Gastrocnemius medialis (tissue), 4 donors: Measurements from ENCODE around the gene SMAD6. TPM values are rescaled to one million over a fixed set of nuclear protein-coding genes. Genes with fewer than 3 reads are reported as not detected.
"Not testable (repeated sequence)": the region's sequence is repeated elsewhere in the genome, so short reads cannot be mapped to it uniquely, and the experiment has no call there.

ENCODE experiments used
- ATAC-seq, 2 donors: fragments of 150-250 bp; one replicate each; pipeline ENCODE4 v1.9.1; 2016
- DNase-seq, 2 donors: peaks; one replicate each; pipeline ENCODE4 v3.0.0-alpha.2; 2019
- H3K27ac ChIP-seq, 4 donors: fragments of 200-600 bp; sonication (generic); 1 replicate in 1 of 4; 2 replicates in 3 of 4; pipeline ENCODE4 v1.5.1; 2016 to 2018; ENCODE audit warnings: mild to moderate bottlenecking in 2 of 4, moderate library complexity in 1 of 4
- H3K27me3 ChIP-seq, 3 donors: fragments of 200-600 bp; sonication (generic) in 2 of 3; 1 replicate in 1 of 3; 2 replicates in 2 of 3; pipeline versions ENCODE4 v1.5.1 to v1.6.0; 2016 to 2019; ENCODE audit warnings: mild to moderate bottlenecking in 1 of 3, moderate library complexity in 1 of 3
- H3K36me3 ChIP-seq, 2 donors: fragments of 200-600 bp; sonication (generic) in 1 of 2; one replicate each; pipeline ENCODE4 v1.5.1; 2017 to 2018
- H3K4me1 ChIP-seq, 2 donors: fragments of 200-600 bp; sonication (generic) in 1 of 2; one replicate each; pipeline ENCODE4 v1.5.1; 2016 to 2017; ENCODE audit warnings: mild to moderate bottlenecking in 2 of 2
- H3K4me3 ChIP-seq, 4 donors: fragments of 200-600 bp; sonication (generic) in 3 of 4; 1 replicate in 1 of 4; 2 replicates in 3 of 4; pipeline ENCODE4 v1.5.1; 2016 to 2019; ENCODE audit warnings: mild to moderate bottlenecking in 2 of 4
- H3K9me3 ChIP-seq, 3 donors: fragments of 200-600 bp; sonication (generic) in 2 of 3; 1 replicate in 1 of 3; 2 replicates in 2 of 3; pipeline ENCODE4 v1.5.1; 2016 to 2019
- POLR2A ChIP-seq, 2 donors: fragments of 450-650 bp; IDR thresholded peaks; one replicate each; pipeline ENCODE4 v1.6.1; 2017; ENCODE audit warnings: antibody characterized with exemption in 2 of 2, mild to moderate bottlenecking in 2 of 2, moderate library complexity in 2 of 2
- in situ Hi-C, 4 donors: fragments of 200-750 bp; cut with MboI; loops; one replicate each; pipeline versions ENCODE4 v1.15.0 to v1.8.0; 2017; ENCODE audit warnings: low sequenced_read_pairs in 4 of 4
- intact Hi-C: fragments of 100-400 bp; cut with DNase I; formaldehyde crosslinking; loops from one replicate; pipeline ENCODE4 v1.15.1; 2023; ENCODE audit warnings: low total_unique reads
- total RNA-seq, 4 donors: library from RNA; depleted of rRNA; stranded (reverse); fragments of >200 nt; gene quantifications; one replicate each; pipeline versions ENCODE4 v1.1.0 to v1.2.3, GENCODE V29; 2016
- TF ChIP-seq, protein P1 (sequence below), 5 experiments: fragments of 450-650 bp in 3 of 5; fragments of 200-600 bp in 2 of 5; sonication (generic) in 2 of 5; IDR thresholded peaks in 4 of 5; conservative IDR thresholded peaks in 1 of 5; 1 replicate in 4 of 5; 2 replicates in 1 of 5; pipeline ENCODE4 v1.5.1; 2016 to 2019; ENCODE audit warnings: antibody characterized with exemption in 5 of 5, mild to moderate bottlenecking in 3 of 5, moderate library complexity in 3 of 5

SMAD6 gene
- total RNA-seq, 4 donors from 2014 or later: 2.2 to 3.7 (median 2.4) TPM

GRCh38 chr15:66681395-66681794, 20.6 kb upstream of the SMAD6 start:
- intact Hi-C loops (no loop called here), in situ Hi-C loops (no loop called here)
- H3K4me3 ChIP-seq: no peak overlapping the region
- no peaks in the 10 kb centered on the region for H3K4me1 ChIP-seq
- TF ChIP-seq POLR2A (IDR thresholded peaks at IDR 0.05): no peak
- TF ChIP-seq, protein P1, sequence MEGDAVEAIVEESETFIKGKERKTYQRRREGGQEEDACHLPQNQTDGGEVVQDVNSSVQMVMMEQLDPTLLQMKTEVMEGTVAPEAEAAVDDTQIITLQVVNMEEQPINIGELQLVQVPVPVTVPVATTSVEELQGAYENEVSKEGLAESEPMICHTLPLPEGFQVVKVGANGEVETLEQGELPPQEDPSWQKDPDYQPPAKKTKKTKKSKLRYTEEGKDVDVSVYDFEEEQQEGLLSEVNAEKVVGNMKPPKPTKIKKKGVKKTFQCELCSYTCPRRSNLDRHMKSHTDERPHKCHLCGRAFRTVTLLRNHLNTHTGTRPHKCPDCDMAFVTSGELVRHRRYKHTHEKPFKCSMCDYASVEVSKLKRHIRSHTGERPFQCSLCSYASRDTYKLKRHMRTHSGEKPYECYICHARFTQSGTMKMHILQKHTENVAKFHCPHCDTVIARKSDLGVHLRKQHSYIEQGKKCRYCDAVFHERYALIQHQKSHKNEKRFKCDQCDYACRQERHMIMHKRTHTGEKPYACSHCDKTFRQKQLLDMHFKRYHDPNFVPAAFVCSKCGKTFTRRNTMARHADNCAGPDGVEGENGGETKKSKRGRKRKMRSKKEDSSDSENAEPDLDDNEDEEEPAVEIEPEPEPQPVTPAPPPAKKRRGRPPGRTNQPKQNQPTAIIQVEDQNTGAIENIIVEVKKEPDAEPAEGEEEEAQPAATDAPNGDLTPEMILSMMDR (IDR thresholded peaks at IDR 0.05 in 4 of 5, conservative IDR thresholded peaks at IDR 0.05 in 1 of 5): no peak
- no peak overlapping the region for H3K27ac ChIP-seq
- ATAC-seq: no peak
- no peak for DNase-seq
- no peaks in the 10 kb centered on the region for H3K9me3 ChIP-seq
- H3K27me3 ChIP-seq: no peaks in the 10 kb centered on the region
- no peaks in the 10 kb centered on the region for H3K36me3 ChIP-seq

DNA sequence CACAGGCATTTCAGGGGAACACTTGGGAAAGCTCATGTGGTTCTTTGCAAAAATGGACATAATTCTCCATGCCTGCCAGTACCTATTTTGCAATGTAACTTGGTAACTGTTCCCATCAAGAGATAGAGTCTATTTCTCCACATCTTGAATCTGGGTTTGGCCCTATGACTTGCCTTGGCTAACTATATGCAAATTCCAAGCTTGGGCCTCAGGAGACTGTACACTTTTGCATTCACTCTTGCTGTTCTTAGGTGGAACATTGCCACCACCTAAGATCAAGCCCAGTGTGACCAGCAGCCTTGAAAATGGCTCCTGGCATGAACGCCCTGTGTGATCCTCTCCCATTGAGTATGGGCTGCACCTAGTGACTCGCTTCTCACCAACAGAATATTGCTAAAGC, 19.8 kb upstream of the SMAD6 start:
- no peaks in the 10 kb centered on the region for H3K27me3 ChIP-seq
- in situ Hi-C loops (no loop called here), intact Hi-C loops (no loop called here)
- H3K4me3 ChIP-seq: no peak overlapping the region
- TF ChIP-seq, protein P1 (IDR thresholded peaks at IDR 0.05 in 4 of 5, conservative IDR thresholded peaks at IDR 0.05 in 1 of 5): no peak
- TF ChIP-seq POLR2A (IDR thresholded peaks at IDR 0.05): no peak
- no peaks in the 10 kb centered on the region for H3K9me3 ChIP-seq
- H3K36me3 ChIP-seq: no peaks in the 10 kb centered on the region
- no peaks in the 10 kb centered on the region for H3K4me1 ChIP-seq
- no peak for ATAC-seq
- DNase-seq: no peak
- no peak overlapping the region for H3K27ac ChIP-seq

DNA sequence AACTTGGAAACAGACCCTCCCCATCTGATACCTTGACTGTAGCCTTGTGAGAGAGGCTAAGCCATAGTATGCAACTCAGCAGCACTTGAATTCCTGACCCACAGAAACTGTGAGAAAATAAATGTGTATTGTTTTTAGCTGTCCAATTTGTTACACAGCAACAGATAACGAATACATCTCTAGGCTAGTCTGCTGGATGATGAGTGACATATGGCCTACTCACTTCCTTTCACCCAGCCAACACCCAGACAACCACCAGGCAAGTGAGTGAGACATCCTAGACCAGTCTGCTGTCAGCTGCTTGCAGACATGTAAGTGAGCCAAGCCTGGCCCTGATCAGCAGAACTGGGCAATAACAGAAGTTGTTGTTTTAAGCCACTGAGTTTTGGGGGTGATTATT, 19.2 kb upstream of the SMAD6 start:
- no peak overlapping the region for H3K4me3 ChIP-seq
- in situ Hi-C loops: no loop called here
- H3K9me3 ChIP-seq: no peaks in the 10 kb centered on the region
- ATAC-seq (no peak), DNase-seq (no peak)
- intact Hi-C loops: no loop called here
- TF ChIP-seq, protein P1 (IDR thresholded peaks at IDR 0.05 in 4 of 5, conservative IDR thresholded peaks at IDR 0.05 in 1 of 5): no peak
- TF ChIP-seq POLR2A (IDR thresholded peaks at IDR 0.05): no peak
- no peaks in the 10 kb centered on the region for H3K4me1 ChIP-seq
- no peaks in the 10 kb centered on the region for H3K27me3 ChIP-seq
- H3K36me3 ChIP-seq: no peaks in the 10 kb centered on the region
- no peak overlapping the region for H3K27ac ChIP-seq

DNA sequence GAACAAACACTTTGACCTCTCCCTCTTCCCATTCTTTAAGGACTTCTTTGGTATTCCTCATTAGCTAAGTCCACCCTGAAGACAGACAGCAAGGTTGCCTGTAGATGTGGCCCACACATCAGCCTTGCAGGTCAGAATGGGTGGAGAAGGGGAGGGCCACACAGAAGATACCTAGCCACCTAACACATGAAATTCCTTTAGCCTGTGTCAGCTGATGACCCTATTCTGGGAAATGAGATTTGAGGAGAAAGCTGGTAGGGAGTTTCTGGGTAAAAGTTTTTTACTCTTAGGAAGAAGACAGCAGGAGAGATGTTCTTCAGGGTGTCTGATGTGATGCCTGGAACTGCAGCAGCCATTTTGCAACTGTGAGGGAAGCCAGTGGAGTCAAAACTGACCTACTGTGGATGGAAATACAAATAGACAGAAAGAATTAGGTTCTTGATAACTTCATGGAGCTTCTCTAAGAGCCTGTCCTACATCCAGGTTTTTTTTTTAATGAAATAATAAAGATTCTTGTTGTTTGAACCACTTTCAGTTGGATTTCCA, 17.8 kb upstream of the SMAD6 start:
- Histone ChIP-seq H3K4me3 (no peak overlapping the region), H3K27ac (no peak overlapping the region), H3K4me1 (no peaks in the 10 kb centered on the region), H3K36me3 (no peaks in the 10 kb centered on the region), H3K9me3 (no peaks in the 10 kb centered on the region), H3K27me3 (no peaks in the 10 kb centered on the region)
- no peak for TF ChIP-seq POLR2A (IDR thresholded peaks at IDR 0.05)
- TF ChIP-seq, protein P1 (IDR thresholded peaks at IDR 0.05 in 4 of 5, conservative IDR thresholded peaks at IDR 0.05 in 1 of 5): no peak
- ATAC-seq (no peak), DNase-seq (no peak)
- in situ Hi-C loops: no loop called here
- intact Hi-C loops: no loop called here

GRCh38 chr15:66685638-66686150, 16.3 kb upstream of the SMAD6 start:
- intact Hi-C loops (no loop called here), in situ Hi-C loops (no loop called here)
- no peaks in the 10 kb centered on the region for H3K9me3 ChIP-seq
- no peak overlapping the region for H3K4me3 ChIP-seq
- H3K4me1 ChIP-seq: no peaks in the 10 kb centered on the region
- no peak for DNase-seq
- no peaks in the 10 kb centered on the region for H3K27me3 ChIP-seq
- TF ChIP-seq, protein P1 (IDR thresholded peaks at IDR 0.05 in 4 of 5, conservative IDR thresholded peaks at IDR 0.05 in 1 of 5): no peak
- no peak for TF ChIP-seq POLR2A (IDR thresholded peaks at IDR 0.05)
- H3K27ac ChIP-seq: no peak overlapping the region
- no peaks in the 10 kb centered on the region for H3K36me3 ChIP-seq
- no peak for ATAC-seq

DNA sequence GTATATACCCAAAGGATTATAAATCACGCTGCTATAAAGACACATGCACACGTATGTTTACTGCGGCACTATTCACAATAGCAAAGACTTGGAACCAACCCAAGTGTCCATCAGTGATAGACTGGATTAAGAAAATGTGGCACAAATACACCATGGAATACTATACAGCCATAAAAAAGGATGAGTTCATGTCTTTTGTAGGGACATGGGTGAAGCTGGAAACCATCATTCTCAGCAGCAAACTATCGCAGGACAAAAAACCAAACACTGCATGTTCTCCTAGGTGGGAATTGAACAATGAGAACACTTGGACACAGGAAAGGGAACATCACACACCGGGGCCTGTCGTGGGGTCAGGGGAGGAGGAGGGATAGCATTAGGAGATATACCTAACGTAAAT, 11.1 kb upstream of the SMAD6 start:
- H3K36me3 ChIP-seq, in situ Hi-C loops, H3K4me3 ChIP-seq, H3K4me1 ChIP-seq, DNase-seq, intact Hi-C loops, H3K27ac ChIP-seq, ATAC-seq, H3K27me3 ChIP-seq, H3K9me3 ChIP-seq: not testable (repeated sequence)
